Endothelial cell of umbilical vein (primary cell): Measurements from ENCODE around the gene GPR137. TPM values are rescaled to one million over a fixed set of nuclear protein-coding genes. Genes with fewer than 3 reads are reported as not detected.

Experiments used
- BruUV-seq: library from RNA; stranded (reverse); fragments of 400-500 nt; replicated peaks from 2 replicates; lab custom pipeline; 2021; lab: Mats Ljungman, UMichigan
- CTCF ChIA-PET: fragments of 300-600, 350-600 bp; sonication (Branson Sonifier 250); formaldehyde crosslinking; loops from one replicate; lab custom pipeline; 2021; ENCODE audit warnings: antibody characterized with exemption, inconsistent platforms; lab: Charles Lee
- POLR2A ChIA-PET: fragments of 300-600, 350-600 bp; sonication (Branson Sonifier 250); formaldehyde crosslinking; loops from one replicate; lab custom pipeline; 2021; ENCODE audit warnings: antibody characterized with exemption, inconsistent platforms; lab: Charles Lee
- DNase-seq: peaks from one replicate; pipeline ENCODE4 v3.0.0-alpha.2; 2011; ENCODE audit warnings: low read depth, low spot score
- FAIRE-seq: peaks from 2 replicates; lab custom pipeline; 2011; peaks lifted over from hg19 to GRCh38; lab: Jason Lieb, UNC
- H2AFZ ChIP-seq: 2 replicates; pipeline ENCODE4 v1.6.0; 2012; ENCODE audit warnings: low read depth, low read length, control low read depth, inconsistent platforms
- H3K27ac ChIP-seq: 2 replicates; pipeline ENCODE4 v1.5.1; 2011; ENCODE audit warnings: low read depth, mild to moderate bottlenecking, control low read depth, low read length, moderate library complexity; ENCODE audit not compliant: insufficient read depth
- H3K27me3 ChIP-seq, 2 experiments: 2 replicates each; pipeline versions ENCODE4 v1.6.0 to v1.6.1; 2011; ENCODE audit warnings: low read length in 2 of 2, mixed read lengths in 1 of 2; ENCODE audit not compliant: control insufficient read depth in 2 of 2, insufficient read depth in 2 of 2
- H3K36me3 ChIP-seq, 2 experiments: 2 replicates in 1 of 2; 3 replicates in 1 of 2; pipeline ENCODE4 v1.5.1; 2011; ENCODE audit warnings: low read length in 2 of 2, mild to moderate bottlenecking in 1 of 2, moderate library complexity in 1 of 2; ENCODE audit not compliant: control insufficient read depth in 2 of 2, insufficient read depth in 2 of 2; ENCODE audit errors: extremely low read depth in 1 of 2
- H3K4me1 ChIP-seq: 3 replicates; pipeline ENCODE4 v1.5.1; 2011; ENCODE audit warnings: mild to moderate bottlenecking, low read length; ENCODE audit not compliant: control insufficient read depth, insufficient read depth; ENCODE audit errors: extremely low read depth
- H3K4me2 ChIP-seq: 2 replicates; pipeline ENCODE4 v1.6.1; 2011; ENCODE audit warnings: low read length, control low read depth, mixed read lengths; ENCODE audit not compliant: insufficient read depth
- H3K4me3 ChIP-seq, 3 experiments: fragments of 200-600 bp in 1 of 3; sonication (generic), shearing (Covaris generic) in 1 of 3; replicated peaks in 1 of 3; 2 replicates each; pipeline ENCODE4 v1.5.1; 2011 to 2016; ENCODE audit warnings: control low read depth in 3 of 3, low read length in 3 of 3, mild to moderate bottlenecking in 2 of 3, inconsistent platforms in 1 of 3, low read depth in 1 of 3, moderate library complexity in 1 of 3; ENCODE audit not compliant: insufficient read depth in 1 of 3
- H3K79me2 ChIP-seq: 2 replicates; pipeline ENCODE4 v1.6.0; 2012; ENCODE audit warnings: low read length, inconsistent platforms; ENCODE audit not compliant: control insufficient read depth, insufficient read depth
- H3K9ac ChIP-seq: replicated peaks from 2 replicates; pipeline ENCODE3; 2011; ENCODE audit warnings: low read length, control low read depth; ENCODE audit not compliant: insufficient read depth; ENCODE audit errors: extremely low read depth
- H3K9me1 ChIP-seq: replicated peaks from 3 replicates; pipeline ENCODE4 v1.6.0; 2011; ENCODE audit warnings: mild to moderate bottlenecking, low read length; ENCODE audit not compliant: control insufficient read depth, insufficient read depth; ENCODE audit errors: extremely low read depth
- H3K9me3 ChIP-seq: replicated peaks from 2 replicates; pipeline ENCODE4 v1.5.1; 2012; ENCODE audit warnings: low read length, inconsistent platforms; ENCODE audit not compliant: control insufficient read depth, insufficient read depth
- H4K20me1 ChIP-seq: replicated peaks from 2 replicates; pipeline ENCODE3; 2011; ENCODE audit warnings: mild to moderate bottlenecking, low read length; ENCODE audit not compliant: control insufficient read depth, insufficient read depth; ENCODE audit errors: extremely low read depth
- EZH2 ChIP-seq: IDR thresholded peaks from 2 replicates; pipeline ENCODE4 v1.6.1; 2012; ENCODE audit warnings: borderline replicate concordance, low read depth, mild to moderate bottlenecking, moderate library complexity, low read length, inconsistent platforms; ENCODE audit not compliant: severe bottlenecking
- FOS ChIP-seq: IDR thresholded peaks from 2 replicates; pipeline ENCODE4 v1.6.1; 2011; ENCODE audit warnings: mild to moderate bottlenecking, low read length, moderate library complexity, borderline replicate concordance; ENCODE audit not compliant: insufficient read depth
- GATA2 ChIP-seq: IDR thresholded peaks from 2 replicates; pipeline ENCODE4 v1.7.0; 2011; ENCODE audit warnings: low read depth, mild to moderate bottlenecking, moderate library complexity, mixed read lengths, low read length; ENCODE audit not compliant: insufficient read length, insufficient read depth
- JUN ChIP-seq: IDR thresholded peaks from 2 replicates; pipeline ENCODE4 v1.6.1; 2011; ENCODE audit warnings: borderline replicate concordance, low read depth; ENCODE audit not compliant: insufficient read length, insufficient read depth
- MYC ChIP-seq: IDR thresholded peaks from one replicate; pipeline ENCODE4 v1.6.1; 2011; ENCODE audit warnings: mild to moderate bottlenecking, low read depth, low read length
- POLR2A ChIP-seq: IDR thresholded peaks from 2 replicates; pipeline ENCODE4 v1.6.1; 2012; ENCODE audit warnings: low read depth, mild to moderate bottlenecking, control low read depth, low read length
- POLR2AphosphoS5 ChIP-seq: IDR thresholded peaks from 2 replicates; pipeline ENCODE4 v1.6.1; 2012; ENCODE audit warnings: low read depth, mild to moderate bottlenecking, control low read depth, low read length, moderate library complexity; ENCODE audit not compliant: insufficient read depth
- dilution Hi-C: fragments of 300-500 bp; cut with MboI; formaldehyde crosslinking; loops from one replicate; pipeline ENCODE4 v1.15.0; 2019; ENCODE audit warnings: low sequenced_read_pairs; ENCODE audit not compliant: extremely low pct_ligation_motif_present
- intact Hi-C: fragments of 100-400 bp; cut with micrococcal nuclease; formaldehyde crosslinking; loops from one replicate; pipeline ENCODE4 v1.10.0; 2022
- polyA plus RNA-seq, 4 experiments: library from polyadenylated mRNA; depleted of rRNA in 3 of 4; stranded (reverse) in 3 of 4; unstranded in 1 of 4; fragments of >200 nt; gene quantifications; 2 replicates each; pipeline versions ENCODE4 v1.2.1 to v1.2.3, GENCODE V29; 2011 to 2012; ENCODE audit warnings: missing spikeins in 1 of 4
- total RNA-seq: library from RNA; stranded (reverse); gene quantifications from 2 replicates; pipeline ENCODE4 v1.2.3, GENCODE V29; 2021
- TF ChIP-seq, protein P1 (sequence below): IDR thresholded peaks from 2 replicates; pipeline ENCODE4 v1.6.1; 2011; ENCODE audit not compliant: insufficient read depth, insufficient read length
- TF ChIP-seq, protein P2 (sequence below), 2 donors: IDR thresholded peaks; 1 replicate in 1 of 2; 2 replicates in 1 of 2; pipeline ENCODE4 v1.5.1; 2011; ENCODE audit warnings: low read length in 2 of 2, mild to moderate bottlenecking in 2 of 2, moderate library complexity in 2 of 2, control low read depth in 1 of 2, inconsistent platforms in 1 of 2, low read depth in 1 of 2; ENCODE audit not compliant: insufficient read depth in 1 of 2; ENCODE audit errors: extremely low read depth in 1 of 2

GPR137 gene
- total and polyA plus RNA-seq, 2 donors (not counting 3 experiments of a cell fraction or from before 2014, with no cell fraction given): 40.9 to 42.5 TPM

DNA sequence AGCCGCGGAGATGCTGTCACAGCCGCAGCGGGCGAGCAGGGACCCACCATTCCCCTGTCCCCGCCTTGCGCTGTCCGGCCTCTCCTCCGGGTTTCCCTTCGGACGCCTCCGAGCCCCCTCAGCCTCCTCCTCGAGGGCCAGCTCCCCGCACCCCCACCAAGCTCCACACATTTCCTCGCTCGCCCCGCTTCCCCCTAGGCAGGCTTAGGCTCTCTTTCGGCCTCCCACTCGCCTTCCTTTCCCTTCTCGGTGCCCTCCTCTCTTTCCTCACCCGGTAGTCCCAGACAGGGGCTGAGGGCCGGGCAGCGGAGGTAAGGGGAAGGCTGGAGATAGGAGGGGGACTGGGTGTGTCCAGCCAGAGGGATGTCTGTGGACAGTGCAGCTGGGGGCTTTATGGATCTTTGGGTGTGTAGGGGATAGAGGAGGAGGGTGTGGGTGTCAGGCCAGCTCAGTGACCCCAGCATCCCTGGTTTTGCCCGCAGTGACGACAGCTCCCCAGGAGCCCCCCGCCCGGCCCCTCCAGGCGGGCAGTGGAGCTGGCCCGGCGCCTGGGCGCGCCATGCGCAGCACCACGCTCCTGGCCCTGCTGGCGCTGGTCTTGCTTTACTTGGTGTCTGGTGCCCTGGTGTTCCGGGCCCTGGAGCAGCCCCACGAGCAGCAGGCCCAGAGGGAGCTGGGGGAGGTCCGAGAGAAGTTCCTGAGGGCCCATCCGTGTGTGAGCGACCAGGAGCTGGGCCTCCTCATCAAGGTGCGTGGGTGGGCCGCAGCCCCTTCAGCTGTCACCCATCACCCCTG lies 7.0 kb downstream of the GPR137 start:
- Histone ChIP-seq H3K4me3 (no peak overlapping the region), H3K4me1 (no peaks in the 10 kb centered on the region), H3K27ac (no peak overlapping the region), H4K20me1 (no peaks in the 10 kb centered on the region), H3K4me2 (no peak overlapping the region), H3K9ac (no peak overlapping the region), H3K27me3 (peaks cover 56 to 69% of the 10 kb centered on the region in 2 experiments), H3K36me3 (no peaks in the 10 kb centered on the region), H3K9me1 (no peaks in the 10 kb centered on the region), H2AFZ (no peak overlapping the region), H3K79me2 (no peaks in the 10 kb centered on the region), H3K9me3 (no peaks in the 10 kb centered on the region)
- BruUV-seq: no TSS peak
- DNase-seq (no peak), FAIRE-seq (no peak)
- intact Hi-C loops: no loop called here
- TF ChIP-seq POLR2AphosphoS5 (no peak), EZH2 (peak; percentile 85)
- TF ChIP-seq, protein P1, sequence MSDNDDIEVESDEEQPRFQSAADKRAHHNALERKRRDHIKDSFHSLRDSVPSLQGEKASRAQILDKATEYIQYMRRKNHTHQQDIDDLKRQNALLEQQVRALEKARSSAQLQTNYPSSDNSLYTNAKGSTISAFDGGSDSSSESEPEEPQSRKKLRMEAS: no peak
- ChIA-PET POLR2A (no interaction called here), CTCF (interaction anchor here (1.7 to 4.5 kb wide), 2 partner anchors 9 to 12 kb away, joined by 10 to 17 read pairs; partner anchors contain the start of genes CATSPERZ and ESRRA)
- dilution Hi-C loops: no loop called here

DNA sequence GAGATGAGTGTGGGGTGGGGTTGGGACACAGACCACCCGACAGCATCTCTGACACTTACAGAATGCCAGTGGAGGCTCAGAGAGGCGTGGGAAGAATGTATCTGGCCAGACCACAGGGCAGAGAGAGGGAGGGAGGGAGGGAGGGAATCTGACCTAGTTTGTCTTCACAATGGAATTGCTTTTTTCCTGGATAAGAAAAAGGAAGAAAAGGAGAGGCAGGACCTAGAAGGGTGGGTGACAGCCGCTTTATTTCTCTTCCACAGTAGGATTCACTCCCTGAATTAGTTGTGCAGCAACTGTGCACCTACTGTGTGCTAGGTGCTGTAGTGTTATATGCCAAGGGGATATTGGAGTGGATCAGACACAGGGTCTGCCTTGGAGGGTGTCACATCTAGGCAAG lies 9.1 kb downstream of the GPR137 start:
- dilution Hi-C loops: no loop called here
- CTCF ChIA-PET: interaction anchor here (0.7 kb wide), 1 partner anchor 10 kb away, joined by 4 read pairs; the partner anchor contains the start of gene ESRRA
- no TSS peak for BruUV-seq
- H3K4me1 ChIP-seq: peaks cover 5% of the 10 kb centered on the region
- no peaks in the 10 kb centered on the region for H4K20me1 ChIP-seq
- no peak for DNase-seq
- no peak for FAIRE-seq
- peaks cover 67 to 90% of the 10 kb centered on the region in 2 experiments for H3K27me3 ChIP-seq
- no peak overlapping the region for H3K4me2 ChIP-seq
- H3K27ac ChIP-seq: no peak overlapping the region
- intact Hi-C loops: no loop called here
- H2AFZ ChIP-seq: no peak overlapping the region
- POLR2A ChIA-PET: no interaction called here
- H3K79me2 ChIP-seq: no peaks in the 10 kb centered on the region
- no peaks in the 10 kb centered on the region for H3K9me1 ChIP-seq
- H3K9ac ChIP-seq: no peak overlapping the region
- TF ChIP-seq POLR2AphosphoS5: no peak
- no peak for TF ChIP-seq GATA2
- TF ChIP-seq POLR2A: no peak
- TF ChIP-seq JUN: no peak
- TF ChIP-seq EZH2: no peak
- TF ChIP-seq MYC: no peak
- TF ChIP-seq, protein P2, sequence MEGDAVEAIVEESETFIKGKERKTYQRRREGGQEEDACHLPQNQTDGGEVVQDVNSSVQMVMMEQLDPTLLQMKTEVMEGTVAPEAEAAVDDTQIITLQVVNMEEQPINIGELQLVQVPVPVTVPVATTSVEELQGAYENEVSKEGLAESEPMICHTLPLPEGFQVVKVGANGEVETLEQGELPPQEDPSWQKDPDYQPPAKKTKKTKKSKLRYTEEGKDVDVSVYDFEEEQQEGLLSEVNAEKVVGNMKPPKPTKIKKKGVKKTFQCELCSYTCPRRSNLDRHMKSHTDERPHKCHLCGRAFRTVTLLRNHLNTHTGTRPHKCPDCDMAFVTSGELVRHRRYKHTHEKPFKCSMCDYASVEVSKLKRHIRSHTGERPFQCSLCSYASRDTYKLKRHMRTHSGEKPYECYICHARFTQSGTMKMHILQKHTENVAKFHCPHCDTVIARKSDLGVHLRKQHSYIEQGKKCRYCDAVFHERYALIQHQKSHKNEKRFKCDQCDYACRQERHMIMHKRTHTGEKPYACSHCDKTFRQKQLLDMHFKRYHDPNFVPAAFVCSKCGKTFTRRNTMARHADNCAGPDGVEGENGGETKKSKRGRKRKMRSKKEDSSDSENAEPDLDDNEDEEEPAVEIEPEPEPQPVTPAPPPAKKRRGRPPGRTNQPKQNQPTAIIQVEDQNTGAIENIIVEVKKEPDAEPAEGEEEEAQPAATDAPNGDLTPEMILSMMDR (IDR thresholded peaks at IDR 0.05; ENCODE audit: extremely low read depth in 1 of 2, insufficient read depth in 1 of 2, low read depth in 1 of 2, low read length in 2 of 2): no peak
- no peak for TF ChIP-seq FOS
- TF ChIP-seq, protein P1: no peak
- H3K9me3 ChIP-seq: no peaks in the 10 kb centered on the region
- H3K4me3 ChIP-seq: no peak overlapping the region
- H3K36me3 ChIP-seq: no peaks in the 10 kb centered on the region
